HFFc6 (cell line): ENCODE measurements around the gene POLA1. TPM values are rescaled to one million over a fixed set of nuclear protein-coding genes. Genes with fewer than 3 reads are reported as not detected.

Experiments used
- DNase-seq: peaks from one replicate; pipeline ENCODE4 v3.0.0-alpha.2; 2018
- H3K27ac Mint-ChIP-seq: 2 replicates; pipeline ENCODE4 v1.8.0; 2020; ENCODE audit warnings: mild to moderate bottlenecking, mixed read lengths
- H3K27me3 Mint-ChIP-seq: 2 replicates; pipeline ENCODE4 v1.8.0; 2021; ENCODE audit warnings: mild to moderate bottlenecking, moderate library complexity, mixed read lengths; ENCODE audit not compliant: insufficient read depth
- H3K36me3 Mint-ChIP-seq: 2 replicates; pipeline ENCODE4 v1.8.0; 2021; ENCODE audit warnings: low read depth, mixed read lengths
- H3K4me1 Mint-ChIP-seq: 2 replicates; pipeline ENCODE4 v1.8.0; 2020; ENCODE audit warnings: low read depth, mixed read lengths
- H3K4me3 Mint-ChIP-seq: 2 replicates; pipeline ENCODE4 v1.8.0; 2020; ENCODE audit warnings: mild to moderate bottlenecking, moderate library complexity, mixed read lengths
- H3K9me3 Mint-ChIP-seq: 2 replicates; pipeline ENCODE4 v1.8.0; 2020; ENCODE audit warnings: mild to moderate bottlenecking, mixed read lengths
- CTCF ChIP-seq: fragments of 200-600 bp; sonication (generic); IDR thresholded peaks from 2 replicates; pipeline ENCODE4 v1.5.0; 2021; ENCODE audit warnings: antibody characterized with exemption, mild to moderate bottlenecking
- total RNA-seq, 6 experiments: library from RNA; stranded (reverse); fragmentation: NEBNext Ultra II Directional; extraction: Animal tissue kit (Norgen Biotek cat#: 25700); gene quantifications; 2 replicates in 1 of 6; 3 replicates in 5 of 6; pipeline ENCODE4 v1.2.3, GENCODE V29; 2021

Gene POLA1
- total RNA-seq, 6 experiments from 2014 or later, result 6.5 to 12.5 (median 11.0) TPM

GRCh38 chrX:24925430-24925829 is 231.7 kb downstream of the POLA1 start:
- Mint-ChIP-seq H3K27ac (no peak overlapping the region), H3K4me3 (no peak overlapping the region), H3K9me3 (no peaks in the 10 kb centered on the region), H3K36me3 (no peaks in the 10 kb centered on the region), H3K4me1 (no peaks in the 10 kb centered on the region), H3K27me3 (no peaks in the 10 kb centered on the region)
- no peak for DNase-seq
- no peak for TF ChIP-seq CTCF

- DNase-seq, result no peak
- Mint-ChIP-seq H3K27me3 (no peaks in the 10 kb centered on the region), H3K4me1 (no peaks in the 10 kb centered on the region), H3K9me3 (no peaks in the 10 kb centered on the region), H3K4me3 (no peak overlapping the region), H3K36me3 (no peaks in the 10 kb centered on the region), H3K27ac (no peak overlapping the region)
- no peak for TF ChIP-seq CTCF
Observed at GRCh38 chrX:24927372-24927771, 233.7 kb downstream of the POLA1 start.

GRCh38 chrX:24928114-24928513 is 234.4 kb downstream of the POLA1 start:
- Mint-ChIP-seq H3K4me1 (no peaks in the 10 kb centered on the region), H3K27ac (no peak overlapping the region), H3K9me3 (no peaks in the 10 kb centered on the region), H3K36me3 (no peaks in the 10 kb centered on the region), H3K4me3 (no peak overlapping the region), H3K27me3 (no peaks in the 10 kb centered on the region)
- no peak for DNase-seq
- TF ChIP-seq CTCF, result no peak

GRCh38 chrX:24934279-24934678 is 240.6 kb downstream of the POLA1 start:
- no peaks in the 10 kb centered on the region for H3K27me3 Mint-ChIP-seq
- no peaks in the 10 kb centered on the region for H3K4me1 Mint-ChIP-seq
- no peaks in the 10 kb centered on the region for H3K9me3 Mint-ChIP-seq
- H3K36me3 Mint-ChIP-seq, result no peaks in the 10 kb centered on the region
- no peak for DNase-seq
- H3K4me3 Mint-ChIP-seq, result no peak overlapping the region
- no peak for TF ChIP-seq CTCF
- no peak overlapping the region for H3K27ac Mint-ChIP-seq

GRCh38 chrX:24945009-24945408 is 251.3 kb downstream of the POLA1 start:
- no peaks in the 10 kb centered on the region for H3K4me1 Mint-ChIP-seq
- no peaks in the 10 kb centered on the region for H3K36me3 Mint-ChIP-seq
- H3K27ac Mint-ChIP-seq, result no peak overlapping the region
- no peaks in the 10 kb centered on the region for H3K9me3 Mint-ChIP-seq
- no peak for TF ChIP-seq CTCF
- DNase-seq, result no peak
- no peaks in the 10 kb centered on the region for H3K27me3 Mint-ChIP-seq
- H3K4me3 Mint-ChIP-seq, result no peak overlapping the region

GRCh38 chrX:24946369-24946768 is 252.7 kb downstream of the POLA1 start:
- Mint-ChIP-seq H3K27ac (no peak overlapping the region), H3K9me3 (no peaks in the 10 kb centered on the region), H3K36me3 (no peaks in the 10 kb centered on the region), H3K4me1 (no peaks in the 10 kb centered on the region), H3K27me3 (no peaks in the 10 kb centered on the region), H3K4me3 (no peak overlapping the region)
- no peak for TF ChIP-seq CTCF
- DNase-seq, result no peak
